WTC11 (cell line): ENCODE data around the gene UGT1A1. TPM values are rescaled to one million over a fixed set of nuclear protein-coding genes. Genes with fewer than 3 reads are reported as not detected.

ENCODE experiments used
- ATAC-seq: fragments of 200-7000 bp; cut with Tn5 transposase; 2 replicates; pipeline ENCODE4 v1.10.0; 2021; ENCODE audit warnings: mild to moderate bottlenecking, moderate library complexity
- CTCF ChIA-PET: fragments of 300-600 bp; sonication (Branson Sonifier 250); formaldehyde crosslinking; loops from one replicate; lab custom pipeline; 2021; ENCODE audit warnings: antibody characterized with exemption; lab: Charles Lee
- POLR2A ChIA-PET: fragments of 350-600 bp; sonication (Branson Sonifier 250); formaldehyde crosslinking; loops from one replicate; lab custom pipeline; 2021; ENCODE audit warnings: antibody characterized with exemption; lab: Charles Lee
- DNase-seq: peaks from one replicate; pipeline ENCODE4 v3.0.0; 2021; ENCODE audit warnings: low spot score
- H3K27ac Mint-ChIP-seq: 2 replicates; pipeline ENCODE4 v1.8.0; 2021; ENCODE audit warnings: mixed read lengths
- H3K27me3 Mint-ChIP-seq: 2 replicates; pipeline ENCODE4 v1.8.0; 2021; ENCODE audit warnings: low read depth, mild to moderate bottlenecking, moderate library complexity, mixed read lengths
- H3K36me3 Mint-ChIP-seq: 2 replicates; pipeline ENCODE4 v1.8.0; 2021; ENCODE audit warnings: mixed read lengths
- H3K4me1 Mint-ChIP-seq: 2 replicates; pipeline ENCODE4 v1.8.0; 2022; ENCODE audit warnings: mixed read lengths
- H3K4me3 Mint-ChIP-seq: 2 replicates; pipeline ENCODE4 v1.8.0; 2021; ENCODE audit warnings: mild to moderate bottlenecking, moderate library complexity, mixed read lengths
- H3K9me3 Mint-ChIP-seq: 2 replicates; pipeline ENCODE4 v1.8.0; 2021; ENCODE audit warnings: mixed read lengths
- AFF4 ChIP-seq: sonication (generic); formaldehyde crosslinking; IDR thresholded peaks from 2 replicates; pipeline ENCODE4 v1.8.1; 2023; ENCODE audit warnings: mild to moderate bottlenecking, missing genetic modification reagents, borderline replicate concordance
- ATF2 ChIP-seq: sonication (generic); formaldehyde crosslinking; IDR thresholded peaks from 2 replicates; pipeline ENCODE4 v1.8.1; 2022; ENCODE audit warnings: low read depth, missing genetic modification reagents, borderline replicate concordance
- CREM ChIP-seq: sonication (generic); formaldehyde crosslinking; IDR thresholded peaks from 2 replicates; pipeline ENCODE4 v1.8.1; 2022; ENCODE audit warnings: mild to moderate bottlenecking, missing genetic modification reagents, moderate library complexity
- CTCF ChIP-seq: fragments of 200-600 bp; IDR thresholded peaks from 2 replicates; pipeline ENCODE4 v1.8.0; 2022; ENCODE audit warnings: antibody characterized with exemption
- E2F4 ChIP-seq: sonication (generic); formaldehyde crosslinking; IDR thresholded peaks from 2 replicates; pipeline ENCODE4 v1.8.1; 2022; ENCODE audit warnings: low read depth, mild to moderate bottlenecking, moderate library complexity, missing genetic modification reagents, borderline replicate concordance
- ELF4 ChIP-seq: sonication (generic); formaldehyde crosslinking; IDR thresholded peaks from 2 replicates; pipeline ENCODE4 v1.8.1; 2022; ENCODE audit warnings: low read depth, mild to moderate bottlenecking, moderate library complexity, missing genetic modification reagents
- GABPB1 ChIP-seq: sonication (generic); formaldehyde crosslinking; IDR thresholded peaks from 2 replicates; pipeline ENCODE4 v1.8.1; 2023; ENCODE audit warnings: mild to moderate bottlenecking, missing genetic modification reagents
- GTF2I ChIP-seq: fragments of 250-450 bp; sonication (Bioruptor Pico); conservative IDR thresholded peaks from 2 replicates; pipeline ENCODE4 v1.4.0; 2021; ENCODE audit warnings: mild to moderate bottlenecking
- JAZF1 ChIP-seq: fragments of 250-450 bp; sonication (Bioruptor Pico); IDR thresholded peaks from 2 replicates; pipeline ENCODE4 v1.9.0; 2021; ENCODE audit warnings: moderate library complexity, mild to moderate bottlenecking, inconsistent platforms
- NR2C2 ChIP-seq: sonication (generic); formaldehyde crosslinking; IDR thresholded peaks from 2 replicates; pipeline ENCODE4 v1.8.0; 2022; ENCODE audit warnings: mild to moderate bottlenecking, missing genetic modification reagents
- NR3C1 ChIP-seq: sonication (generic); formaldehyde crosslinking; conservative IDR thresholded peaks from 2 replicates; pipeline ENCODE4 v1.8.1; 2023; ENCODE audit warnings: low read depth, mild to moderate bottlenecking, missing genetic modification reagents
- PRRX2 ChIP-seq: fragments of 250-450 bp; sonication (Bioruptor Pico); IDR thresholded peaks from 2 replicates; pipeline ENCODE4 v1.8.0; 2021; ENCODE audit warnings: mild to moderate bottlenecking
- RORB ChIP-seq: fragments of 250-450 bp; sonication (Bioruptor Pico); IDR thresholded peaks from 2 replicates; pipeline ENCODE4 v1.9.0; 2021; ENCODE audit warnings: mild to moderate bottlenecking
- SMAD4 ChIP-seq: sonication (generic); formaldehyde crosslinking; IDR thresholded peaks from 2 replicates; pipeline ENCODE4 v1.8.0; 2022; ENCODE audit warnings: mild to moderate bottlenecking, missing genetic modification reagents
- SP1 ChIP-seq: sonication (generic); formaldehyde crosslinking; conservative IDR thresholded peaks from 2 replicates; pipeline ENCODE4 v1.8.1; 2022; ENCODE audit warnings: missing genetic modification reagents
- ZNF317 ChIP-seq: sonication (generic); formaldehyde crosslinking; IDR thresholded peaks from 2 replicates; pipeline ENCODE4 v1.8.1; 2023; ENCODE audit warnings: low read depth, mild to moderate bottlenecking, moderate library complexity, missing genetic modification reagents, borderline replicate concordance
- ZNF396 ChIP-seq: fragments of 250-450 bp; sonication (Bioruptor Pico); IDR thresholded peaks from 2 replicates; pipeline ENCODE4 v1.8.0; 2021; ENCODE audit warnings: mild to moderate bottlenecking, moderate library complexity, borderline replicate concordance
- total RNA-seq: library from RNA; stranded (reverse); gene quantifications from 3 replicates; pipeline ENCODE4 v1.2.3, GENCODE V29; 2021
- TF ChIP-seq, protein P1 (sequence below): sonication (generic); formaldehyde crosslinking; IDR thresholded peaks from 2 replicates; pipeline ENCODE4 v1.8.0; 2022; ENCODE audit warnings: mild to moderate bottlenecking, missing genetic modification reagents
- TF ChIP-seq, protein P2 (sequence below): fragments of 250-450 bp; sonication (Bioruptor Pico); IDR thresholded peaks from 2 replicates; pipeline ENCODE4 v1.8.0; 2021; ENCODE audit warnings: mild to moderate bottlenecking
- TF ChIP-seq, protein P3 (sequence below): fragments of 250-450 bp; sonication (Bioruptor Pico); IDR thresholded peaks from 2 replicates; pipeline ENCODE4 v1.9.0; 2021; ENCODE audit warnings: moderate library complexity, mild to moderate bottlenecking, inconsistent platforms, borderline replicate concordance
- TF ChIP-seq, protein P4 (sequence below): sonication (generic); formaldehyde crosslinking; IDR thresholded peaks from 2 replicates; pipeline ENCODE4 v1.8.0; 2023; ENCODE audit warnings: missing genetic modification reagents

UGT1A1 gene
- total RNA-seq, 1 experiment from 2014 or later: not detected

DNA sequence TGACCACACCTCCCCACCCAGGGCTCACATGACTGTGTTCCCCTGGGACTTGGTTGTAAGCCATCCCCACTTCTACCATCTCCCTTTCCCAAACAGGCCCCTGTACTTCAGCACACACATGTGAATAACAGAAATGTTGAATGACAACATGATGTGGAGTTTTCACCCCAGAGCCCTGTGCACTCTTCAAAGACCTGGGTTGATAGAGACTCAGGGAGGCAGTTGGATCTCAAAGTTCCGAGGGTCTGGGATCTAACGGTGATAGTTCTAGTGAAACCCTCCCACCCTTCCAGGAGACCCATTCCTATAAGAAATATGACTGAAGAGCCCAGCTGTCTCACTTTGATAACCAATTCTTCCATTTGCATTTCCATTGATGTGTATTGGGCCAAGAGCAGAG, 18.0 kb downstream of the UGT1A1 start, which contains the start of gene MROH2A:
Gene MROH2A, plus strand, starts transcription at position 301 of the 400 bp plus-strand sequence. CDS start 1,029 bp downstream, outside the sequence.
- ATAC-seq: no peak
- no peak within 1 kb of the TSS for H3K27ac Mint-ChIP-seq
- TF ChIP-seq NR3C1 (CRISPR knock-in tag): no peak
- no peak for TF ChIP-seq GTF2I
- no peak for TF ChIP-seq NR2C2 (CRISPR knock-in tag)
- TF ChIP-seq CTCF: no peak
- TF ChIP-seq, protein P1, sequence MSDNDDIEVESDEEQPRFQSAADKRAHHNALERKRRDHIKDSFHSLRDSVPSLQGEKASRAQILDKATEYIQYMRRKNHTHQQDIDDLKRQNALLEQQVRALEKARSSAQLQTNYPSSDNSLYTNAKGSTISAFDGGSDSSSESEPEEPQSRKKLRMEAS (CRISPR knock-in tag): no peak
- TF ChIP-seq, protein P2, sequence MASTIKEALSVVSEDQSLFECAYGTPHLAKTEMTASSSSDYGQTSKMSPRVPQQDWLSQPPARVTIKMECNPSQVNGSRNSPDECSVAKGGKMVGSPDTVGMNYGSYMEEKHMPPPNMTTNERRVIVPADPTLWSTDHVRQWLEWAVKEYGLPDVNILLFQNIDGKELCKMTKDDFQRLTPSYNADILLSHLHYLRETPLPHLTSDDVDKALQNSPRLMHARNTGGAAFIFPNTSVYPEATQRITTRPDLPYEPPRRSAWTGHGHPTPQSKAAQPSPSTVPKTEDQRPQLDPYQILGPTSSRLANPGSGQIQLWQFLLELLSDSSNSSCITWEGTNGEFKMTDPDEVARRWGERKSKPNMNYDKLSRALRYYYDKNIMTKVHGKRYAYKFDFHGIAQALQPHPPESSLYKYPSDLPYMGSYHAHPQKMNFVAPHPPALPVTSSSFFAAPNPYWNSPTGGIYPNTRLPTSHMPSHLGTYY (CRISPR knock-in tag): no peak
- ChIA-PET CTCF (no interaction called here), POLR2A (no interaction called here)
- H3K36me3 Mint-ChIP-seq: peaks cover 8% of the 10 kb centered on the region
- peaks cover 47% of the 10 kb centered on the region for H3K9me3 Mint-ChIP-seq
- H3K4me3 Mint-ChIP-seq: no peak within 1 kb of the TSS
- H3K4me1 Mint-ChIP-seq: no peaks in the 10 kb centered on the region
- DNase-seq: no peak
- H3K27me3 Mint-ChIP-seq: no peaks in the 10 kb centered on the region; the same call in 1 of the 2 replicates

DNA sequence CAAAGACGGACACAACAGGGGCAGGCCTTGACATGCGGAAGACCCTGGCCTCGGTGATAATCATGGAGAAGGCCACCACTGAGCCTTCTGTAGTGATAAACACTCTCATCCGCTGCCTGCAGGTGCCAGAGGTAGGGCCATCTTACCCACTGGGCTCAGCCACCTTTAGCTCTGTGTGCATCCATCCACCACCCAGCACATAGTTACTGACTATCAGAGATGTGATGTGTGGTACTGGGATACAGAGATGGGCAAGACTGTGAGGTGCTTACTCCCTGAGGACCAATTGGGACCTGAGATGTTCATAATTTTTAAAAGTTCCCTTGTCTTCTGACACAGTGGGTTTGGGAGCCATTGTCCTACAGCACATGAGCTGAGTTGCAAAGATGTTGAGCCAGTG, 19.7 kb downstream of the UGT1A1 start:
- no peak for ATAC-seq
- H3K9me3 Mint-ChIP-seq: peaks cover 47% of the 10 kb centered on the region
- no peaks in the 10 kb centered on the region for H3K4me1 Mint-ChIP-seq
- no peak for TF ChIP-seq GABPB1 (CRISPR knock-in tag)
- TF ChIP-seq ATF2: no peak
- no peak for TF ChIP-seq SMAD4 (CRISPR knock-in tag)
- TF ChIP-seq, all 79 proteins: peak for 0
- Mint-ChIP-seq H3K27ac (no peak overlapping the region), H3K27me3 (no peaks in the 10 kb centered on the region; the same call in 1 of the 2 replicates), H3K36me3 (peaks cover 8% of the 10 kb centered on the region), H3K4me3 (no peak overlapping the region)
- CTCF ChIA-PET: no interaction called here
- no peak for DNase-seq
- POLR2A ChIA-PET: no interaction called here

DNA sequence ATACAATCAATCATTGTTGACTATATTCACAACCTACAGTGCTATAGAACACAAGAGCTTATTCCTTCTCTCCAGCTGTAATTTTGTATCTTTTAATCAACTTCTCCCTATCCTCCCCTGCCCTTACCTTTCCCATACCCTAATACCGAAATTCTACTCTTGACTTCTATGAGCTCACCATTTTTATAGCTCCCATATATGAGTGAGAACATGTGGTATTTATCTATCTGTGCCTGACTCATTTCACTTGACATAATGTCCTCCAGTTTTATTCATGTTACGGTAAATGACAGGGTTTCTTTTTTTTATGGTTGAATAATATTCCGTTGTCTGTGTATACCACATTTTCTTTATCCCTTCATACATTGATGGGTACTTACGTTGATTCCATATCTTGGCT, 20.7 kb downstream of the UGT1A1 start:
- CTCF ChIA-PET: no interaction called here
- no peak for DNase-seq
- POLR2A ChIA-PET: no interaction called here
- no peak overlapping the region for H3K27ac Mint-ChIP-seq
- peaks cover 8% of the 10 kb centered on the region for H3K36me3 Mint-ChIP-seq
- peaks cover 38% of the 10 kb centered on the region for H3K9me3 Mint-ChIP-seq
- TF ChIP-seq, protein P3, sequence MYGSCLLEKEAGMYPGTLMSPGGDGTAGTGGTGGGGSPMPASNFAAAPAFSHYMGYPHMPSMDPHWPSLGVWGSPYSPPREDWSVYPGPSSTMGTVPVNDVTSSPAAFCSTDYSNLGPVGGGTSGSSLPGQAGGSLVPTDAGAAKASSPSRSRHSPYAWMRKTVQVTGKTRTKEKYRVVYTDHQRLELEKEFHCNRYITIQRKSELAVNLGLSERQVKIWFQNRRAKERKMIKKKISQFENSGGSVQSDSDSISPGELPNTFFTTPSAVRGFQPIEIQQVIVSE (CRISPR knock-in tag): no peak
- no peak for TF ChIP-seq ZNF396 (CRISPR knock-in tag)
- no peak for TF ChIP-seq CREM (CRISPR knock-in tag)
- TF ChIP-seq PRRX2 (CRISPR knock-in tag): no peak
- no peak for TF ChIP-seq NR2C2 (CRISPR knock-in tag)
- no peak for TF ChIP-seq ELF4 (CRISPR knock-in tag)
- no peak for TF ChIP-seq RORB
- TF ChIP-seq, protein P4, sequence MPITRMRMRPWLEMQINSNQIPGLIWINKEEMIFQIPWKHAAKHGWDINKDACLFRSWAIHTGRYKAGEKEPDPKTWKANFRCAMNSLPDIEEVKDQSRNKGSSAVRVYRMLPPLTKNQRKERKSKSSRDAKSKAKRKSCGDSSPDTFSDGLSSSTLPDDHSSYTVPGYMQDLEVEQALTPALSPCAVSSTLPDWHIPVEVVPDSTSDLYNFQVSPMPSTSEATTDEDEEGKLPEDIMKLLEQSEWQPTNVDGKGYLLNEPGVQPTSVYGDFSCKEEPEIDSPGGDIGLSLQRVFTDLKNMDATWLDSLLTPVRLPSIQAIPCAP (CRISPR knock-in tag): no peak
- no peak for TF ChIP-seq GABPB1 (CRISPR knock-in tag)
- no peak for TF ChIP-seq JAZF1 (CRISPR knock-in tag)
- no peak for TF ChIP-seq SP1
- TF ChIP-seq ZNF317 (CRISPR knock-in tag): no peak
- no peak for TF ChIP-seq E2F4 (CRISPR knock-in tag)
- TF ChIP-seq AFF4: no peak
- TF ChIP-seq, all 79 proteins: peak for 0
- no peaks in the 10 kb centered on the region for H3K4me1 Mint-ChIP-seq
- ATAC-seq: no peak
- H3K4me3 Mint-ChIP-seq: no peak overlapping the region
- H3K27me3 Mint-ChIP-seq: no peaks in the 10 kb centered on the region; the same call in 1 of the 2 replicates
